CD4-positive, alpha-beta T cell treated with Interleukin-6 at 100 ng/mL for 8 hours (primary cell): ENCODE measurements around the gene LRRN1.
"Not testable (repeated sequence)": the region's sequence is repeated elsewhere in the genome, so short reads cannot be mapped to it uniquely, and the experiment has no call there.

Experiments used
- DNase-seq: peaks from one replicate; pipeline ENCODE4 v3.0.0-alpha.2; 2020; ENCODE audit warnings: mixed read lengths, low spot score

LRRN1 gene

DNA sequence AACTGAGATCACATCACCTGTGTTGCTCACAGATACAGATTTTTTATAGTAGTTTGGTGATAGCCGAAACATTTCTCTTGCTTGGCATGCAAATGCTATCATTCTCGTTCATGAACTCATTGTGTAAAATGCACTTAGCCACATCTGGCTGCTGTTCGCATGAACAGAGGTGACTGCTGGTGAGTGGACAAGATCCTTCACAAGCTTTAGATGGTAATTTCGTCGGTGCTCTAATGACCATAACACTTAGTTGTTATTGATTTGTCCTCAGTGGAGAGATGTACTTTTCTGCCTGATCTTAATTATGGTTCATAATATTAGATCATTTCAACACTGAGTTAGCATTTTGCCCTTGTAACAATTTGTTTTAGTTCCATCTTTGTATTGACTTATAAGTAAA is 13.8 kb downstream of the LRRN1 start:
- DNase-seq: no peak

DNA sequence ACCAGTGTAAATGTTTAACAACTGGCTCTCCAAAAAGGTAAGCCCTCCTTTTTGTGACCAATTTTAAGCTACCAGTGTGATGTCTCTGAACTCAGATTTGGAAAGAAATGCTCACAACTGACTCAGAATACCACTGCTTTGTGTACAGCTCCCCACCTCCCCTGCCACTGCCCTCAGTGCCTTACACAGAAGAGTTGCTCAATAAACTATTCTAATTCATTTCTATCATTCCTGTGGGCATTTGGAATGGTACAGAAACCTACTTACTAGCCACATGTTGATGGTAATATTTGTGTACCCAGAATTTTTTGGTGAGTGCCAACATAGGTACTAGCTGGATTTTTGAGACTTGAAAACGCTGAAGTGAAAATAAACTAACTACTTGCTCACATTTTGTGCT is 16.0 kb downstream of the LRRN1 start:
- no peak for DNase-seq

DNA sequence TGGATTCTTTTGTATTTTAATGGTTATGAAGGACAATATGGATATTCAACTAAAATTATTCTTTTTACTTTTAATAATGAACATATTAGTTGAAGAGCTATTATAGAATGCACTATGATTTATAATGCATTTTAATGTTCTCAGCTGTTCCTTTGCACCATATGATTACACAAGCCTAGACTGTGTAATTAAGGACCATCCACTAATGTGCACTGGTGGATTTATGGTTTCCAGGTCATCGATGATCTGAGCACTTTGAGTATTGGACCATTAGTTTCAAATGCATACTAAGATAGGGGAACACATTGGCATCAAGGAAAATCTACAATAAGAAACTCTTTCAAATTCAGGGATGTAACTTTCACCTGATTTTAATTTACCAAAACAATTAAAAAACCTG is 16.8 kb downstream of the LRRN1 start:
- no peak for DNase-seq

DNA sequence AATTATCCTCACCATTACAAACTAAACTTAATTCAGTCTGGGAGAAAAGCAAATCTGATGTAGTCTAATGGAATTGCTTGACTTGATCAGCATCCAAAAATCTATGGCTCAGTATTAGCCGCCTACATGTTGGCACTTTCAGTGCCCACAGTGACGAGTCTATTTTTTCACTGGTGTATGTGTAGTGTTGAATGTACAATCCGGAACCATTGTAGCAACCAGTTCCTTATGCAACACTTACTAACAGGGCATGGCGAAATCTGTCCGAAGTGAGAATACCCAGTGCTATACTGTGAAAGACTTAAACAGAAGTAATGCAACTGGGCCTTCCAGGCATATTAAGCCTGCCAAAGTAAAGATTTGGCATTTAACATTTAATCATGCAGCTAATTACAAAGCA is 18.6 kb downstream of the LRRN1 start:
- DNase-seq: no peak

DNA sequence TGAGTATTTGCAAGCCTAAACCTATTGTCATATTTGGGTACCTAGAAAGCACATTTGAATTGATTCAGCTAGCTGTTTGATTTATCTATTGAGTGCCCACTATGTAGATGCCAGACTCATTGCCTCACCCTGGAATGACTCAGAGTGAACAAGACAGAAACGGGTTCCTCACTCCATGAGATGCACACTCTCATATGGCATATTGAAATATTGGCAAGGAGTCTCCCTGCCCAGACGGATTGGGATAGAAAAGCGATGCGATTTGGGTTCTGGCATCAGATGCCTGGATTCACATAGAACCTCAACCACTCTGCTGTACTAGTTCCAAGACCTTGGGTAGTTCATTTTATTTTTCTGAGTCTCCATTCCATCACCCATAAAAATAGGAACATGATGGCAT is 22.5 kb downstream of the LRRN1 start:
- no peak for DNase-seq

DNA sequence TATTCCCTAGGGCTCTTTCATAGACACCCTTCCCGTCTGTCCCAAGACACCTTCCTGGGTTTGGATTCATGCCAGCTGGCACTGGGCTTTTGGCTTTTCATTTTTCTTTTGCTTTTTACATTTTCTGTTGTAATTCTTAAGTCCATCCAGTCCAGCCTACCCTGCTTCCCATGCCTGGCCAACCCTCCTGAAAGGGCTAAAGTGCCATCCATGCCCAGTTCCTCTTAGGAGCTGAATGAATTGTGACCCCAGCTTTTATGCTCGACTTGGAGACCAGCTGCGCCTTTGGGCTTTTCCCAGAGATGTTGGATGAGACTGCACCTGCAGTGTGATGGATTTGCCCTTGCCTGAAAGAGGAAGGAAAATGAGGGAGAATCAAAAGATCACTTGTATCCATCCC is 25.8 kb downstream of the LRRN1 start:
- no peak for DNase-seq

DNA sequence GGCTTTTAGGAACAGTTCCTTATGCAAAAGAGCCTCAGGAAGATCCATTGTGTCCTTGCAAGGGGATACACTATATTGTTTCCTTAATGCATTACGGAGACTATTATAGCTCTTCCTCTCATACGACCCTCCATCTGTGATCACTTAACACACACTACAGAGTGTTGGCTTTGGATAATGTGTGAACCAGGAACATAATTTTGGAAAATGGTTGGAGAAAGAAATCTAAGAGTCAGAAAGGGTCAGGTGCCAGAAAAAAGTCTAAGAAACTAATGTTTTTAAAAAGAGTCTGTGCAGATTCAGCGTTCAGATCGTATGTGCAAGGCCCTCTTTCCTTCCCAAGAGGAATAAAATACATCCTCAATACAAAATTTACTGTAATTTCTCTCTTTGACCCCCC is 27.3 kb downstream of the LRRN1 start:
- DNase-seq: no peak

DNA sequence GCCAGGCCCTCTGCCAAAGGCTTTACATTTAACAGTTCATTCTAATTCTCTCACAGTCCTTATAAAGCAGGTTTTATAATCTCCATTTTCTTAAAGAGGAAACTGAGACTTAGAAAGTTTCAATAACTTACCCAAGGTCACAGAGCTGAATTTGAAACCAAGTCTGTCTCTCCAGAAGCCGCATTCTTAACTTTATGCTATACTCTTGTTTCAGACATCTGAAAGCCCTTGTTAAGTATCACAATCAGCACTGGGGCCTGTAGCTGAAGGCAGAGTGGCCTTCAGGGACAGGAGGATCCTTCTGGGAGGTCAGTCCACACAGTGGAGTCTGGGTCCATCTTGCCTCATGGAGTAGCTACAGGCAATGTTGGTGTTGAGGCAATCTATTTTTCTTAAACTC is 27.9 kb downstream of the LRRN1 start:
- DNase-seq: no peak

DNA sequence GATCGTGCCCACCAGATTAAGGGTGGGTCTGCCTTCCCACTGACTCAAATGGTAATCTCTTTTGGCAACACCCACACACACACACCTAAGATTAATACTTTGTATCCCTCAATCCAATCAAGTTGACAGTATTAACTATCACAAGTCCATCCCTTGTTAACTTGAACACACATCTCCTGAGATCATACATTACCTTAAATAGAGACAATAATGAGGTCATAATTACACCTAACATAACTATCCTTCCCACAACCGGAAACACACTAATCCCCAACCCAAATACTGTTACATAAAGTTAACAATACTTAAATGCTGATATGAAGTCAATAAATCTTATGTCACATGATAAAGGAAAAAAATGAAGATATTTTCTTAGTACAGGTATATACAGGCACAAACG is 29.2 kb downstream of the LRRN1 start:
- DNase-seq: not testable (repeated sequence)

DNA sequence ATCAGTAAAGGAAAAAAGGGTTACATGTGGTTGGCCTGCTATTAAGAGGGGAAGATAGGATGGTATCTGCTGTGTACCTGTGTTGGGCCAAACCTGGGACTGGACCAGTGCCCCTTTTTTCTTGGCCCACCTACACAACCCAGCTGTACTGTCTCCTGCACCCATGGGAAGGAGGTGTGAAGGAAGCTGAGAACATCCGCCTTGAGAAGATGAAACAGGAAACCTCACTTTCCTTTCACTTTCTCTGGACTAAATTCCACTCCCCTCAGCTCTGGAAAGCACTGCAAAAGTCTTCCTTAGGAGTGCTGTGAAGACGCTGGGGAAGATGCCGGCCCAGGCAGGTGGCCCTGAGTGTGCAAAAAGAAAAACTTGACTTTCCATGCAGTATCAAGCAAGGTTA is 37.6 kb downstream of the LRRN1 start:
- DNase-seq: no peak

DNA sequence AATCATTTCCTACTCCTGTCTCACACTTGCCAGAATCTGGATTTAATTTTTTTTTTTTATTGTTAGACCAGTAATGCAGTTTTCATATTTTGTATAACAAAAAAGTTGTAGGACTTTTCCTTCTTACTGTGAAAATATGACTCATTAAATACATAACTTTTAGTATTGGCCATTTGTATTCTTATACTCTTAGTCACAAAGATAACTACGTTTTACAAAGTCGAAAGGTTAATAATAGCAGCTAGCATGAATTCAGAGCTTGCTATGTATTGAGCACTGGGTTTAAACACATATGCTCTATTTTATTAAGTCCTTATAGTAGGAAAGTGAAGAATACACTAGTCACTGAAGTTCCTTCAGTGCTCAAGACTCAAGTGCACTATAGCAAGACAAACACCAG is 43.1 kb downstream of the LRRN1 start:
- DNase-seq: no peak

DNA sequence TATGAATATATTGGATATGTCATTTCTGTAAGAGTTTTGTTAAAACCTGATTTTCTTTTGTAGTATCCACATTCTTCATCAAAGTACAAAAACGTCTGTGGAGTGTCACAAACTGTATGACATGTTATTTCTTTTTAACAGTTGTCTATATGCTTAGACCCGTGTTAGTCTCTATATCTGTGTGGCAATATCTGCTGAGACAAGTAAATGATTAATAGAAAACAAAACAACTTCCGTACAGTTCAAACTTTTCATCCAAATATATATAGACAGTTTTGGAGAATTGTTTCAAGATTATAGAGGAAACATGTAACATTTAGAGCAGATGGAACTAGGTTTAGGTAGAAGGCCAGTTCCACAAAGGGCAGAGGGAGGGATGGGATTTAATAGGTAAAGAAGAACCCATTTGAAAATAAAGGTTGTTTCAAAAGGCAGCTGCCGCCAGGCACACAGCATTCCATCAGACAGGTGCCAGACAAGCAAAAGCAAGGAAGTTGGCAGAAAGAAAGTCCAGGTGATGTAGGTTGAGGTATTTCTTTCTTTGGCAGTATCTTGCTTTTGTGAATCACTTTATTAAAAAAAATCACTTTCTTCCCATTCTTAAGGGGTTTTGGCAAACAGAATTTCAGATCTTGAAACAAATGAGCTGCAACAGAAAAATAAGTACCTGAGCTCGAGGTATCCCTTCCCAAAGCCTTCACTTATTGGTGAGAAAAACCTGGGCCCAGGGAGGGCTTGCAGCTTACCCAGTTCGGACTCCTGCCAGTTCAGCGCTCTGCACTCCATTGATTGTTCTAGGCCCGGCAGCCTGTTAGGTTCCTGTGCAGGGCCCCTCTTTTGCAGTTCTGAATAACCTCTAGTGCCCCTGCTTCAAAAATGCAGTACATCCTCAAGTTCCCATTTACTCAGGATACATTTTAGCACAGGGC is 49.0 kb downstream of the LRRN1 start:
- DNase-seq: no peak

DNA sequence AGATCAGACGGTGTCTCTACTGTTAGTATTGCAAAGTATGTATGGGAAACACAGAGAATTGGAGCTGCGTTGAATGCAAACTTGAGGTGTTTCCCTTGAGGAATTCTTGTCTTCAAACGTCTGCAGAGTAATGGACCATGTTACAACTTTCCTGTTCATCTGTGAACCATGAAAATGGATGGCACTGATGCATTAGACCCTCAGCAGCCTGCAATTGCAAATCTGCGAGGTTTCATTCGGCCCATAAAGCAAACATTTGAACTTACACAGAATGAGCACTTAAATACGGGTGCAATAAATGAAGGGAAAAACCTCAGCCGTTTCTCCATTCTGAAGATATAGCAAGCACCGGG is 49.7 kb downstream of the LRRN1 start:
- no peak for DNase-seq

DNA sequence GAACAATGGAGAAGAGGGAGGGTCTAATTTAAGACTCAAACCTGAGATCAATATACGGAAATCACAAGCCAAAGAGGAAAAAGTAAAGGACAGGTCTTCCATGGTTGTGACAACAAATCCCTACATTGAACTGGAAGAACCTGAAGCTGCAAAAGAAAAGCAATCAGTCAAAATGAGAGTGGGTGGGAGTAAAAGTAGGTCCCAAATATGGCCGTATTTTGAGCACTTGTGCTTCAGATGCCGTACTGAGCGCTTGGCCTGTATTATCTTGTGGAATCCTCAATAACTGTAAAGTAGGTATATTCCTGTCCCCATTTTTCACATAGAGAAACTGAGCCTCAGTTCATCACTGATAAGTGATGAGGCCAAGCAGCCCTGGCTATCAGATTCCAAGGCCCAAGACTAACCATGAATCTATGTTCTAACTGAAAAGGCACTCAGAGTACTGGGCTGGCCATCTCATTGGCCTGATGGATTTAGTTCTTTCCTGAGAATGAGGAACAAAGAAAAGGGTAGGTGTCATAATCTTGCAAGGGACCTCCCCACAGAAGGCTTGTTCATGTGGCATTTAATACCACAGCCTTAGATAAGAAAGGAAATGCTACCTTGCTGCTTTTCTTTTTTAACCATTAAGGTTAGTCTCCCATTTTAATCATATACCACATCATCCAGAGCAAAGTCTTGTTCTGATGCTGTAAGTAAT is 52.5 kb downstream of the LRRN1 start:
- DNase-seq: no peak

DNA sequence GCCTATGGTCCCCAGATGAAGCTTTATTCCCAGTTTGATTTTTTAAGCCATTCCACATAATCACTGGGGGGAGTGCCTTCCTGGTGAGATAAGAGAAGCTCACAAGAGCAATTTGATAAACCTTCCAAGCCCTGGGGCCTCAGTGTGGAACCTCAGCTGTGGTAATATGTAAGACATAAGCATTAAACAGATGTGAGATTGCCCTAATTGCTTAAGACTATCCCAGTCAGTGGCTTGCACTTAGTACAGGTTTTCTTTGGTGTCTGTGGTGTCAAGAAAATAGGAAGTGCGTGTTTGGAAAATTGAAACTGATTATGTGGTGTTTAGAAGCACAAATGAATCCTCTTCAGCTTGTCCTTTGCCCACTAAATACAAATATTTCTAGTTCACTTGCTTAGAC is 54.3 kb downstream of the LRRN1 start:
- no peak for DNase-seq

DNA sequence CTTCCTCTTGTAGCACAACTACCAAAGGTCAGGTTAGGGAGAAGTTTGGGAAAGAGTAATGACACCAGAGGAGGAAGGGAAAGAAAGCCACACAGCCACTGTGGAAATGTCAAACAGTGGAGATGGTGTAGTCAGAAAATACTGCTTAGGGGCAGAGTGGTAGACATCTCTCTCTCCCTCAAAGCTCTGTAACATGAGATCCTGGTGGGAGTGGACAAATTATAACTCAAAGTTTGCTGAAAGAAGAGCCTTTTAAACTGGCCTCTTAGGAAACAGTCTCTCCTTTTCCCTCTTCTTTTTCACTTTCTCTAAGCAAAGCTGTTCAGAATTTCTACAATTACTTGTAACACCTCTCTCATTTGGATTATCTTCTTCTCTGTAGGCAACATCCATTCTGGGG is 55.8 kb downstream of the LRRN1 start:
- DNase-seq: no peak

DNA sequence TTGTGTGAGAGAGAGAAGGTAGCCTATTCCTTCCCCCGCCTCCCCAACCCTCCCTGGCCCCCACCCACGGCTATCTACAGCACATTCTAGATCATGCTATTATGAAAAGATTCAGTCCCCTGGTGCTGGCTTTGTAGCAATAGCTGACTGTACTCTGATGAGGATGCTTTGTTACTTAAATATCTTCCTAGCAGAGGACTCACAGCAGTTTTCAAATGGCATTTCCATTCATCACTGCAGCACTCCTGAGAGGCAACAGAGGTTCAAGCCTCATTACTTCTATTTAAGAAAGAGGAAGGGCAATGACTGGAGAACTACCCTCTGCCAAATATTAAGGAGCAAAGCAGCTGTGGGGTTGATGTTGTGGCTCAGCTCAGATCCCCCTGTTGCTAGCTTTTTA is 61.0 kb downstream of the LRRN1 start:
- DNase-seq: no peak

DNA sequence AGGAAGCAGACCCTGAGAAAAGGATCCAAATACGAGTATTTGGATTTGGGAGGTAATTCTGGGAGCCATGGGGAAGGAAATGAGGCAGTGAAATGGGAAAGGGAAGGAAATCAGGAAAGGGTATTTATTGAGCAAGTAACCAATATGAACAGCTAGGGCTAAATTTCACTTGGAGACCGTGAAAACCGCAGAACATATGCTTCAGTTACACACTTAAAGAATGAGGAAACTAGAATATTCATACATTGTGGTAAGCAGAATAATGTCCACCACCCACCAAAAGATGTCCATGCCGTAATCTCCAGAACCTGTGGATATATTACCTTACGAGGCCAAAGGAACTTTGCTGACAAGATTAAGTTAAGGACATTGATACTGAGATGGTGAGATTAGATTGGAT is 63.3 kb downstream of the LRRN1 start:
- no peak for DNase-seq

DNA sequence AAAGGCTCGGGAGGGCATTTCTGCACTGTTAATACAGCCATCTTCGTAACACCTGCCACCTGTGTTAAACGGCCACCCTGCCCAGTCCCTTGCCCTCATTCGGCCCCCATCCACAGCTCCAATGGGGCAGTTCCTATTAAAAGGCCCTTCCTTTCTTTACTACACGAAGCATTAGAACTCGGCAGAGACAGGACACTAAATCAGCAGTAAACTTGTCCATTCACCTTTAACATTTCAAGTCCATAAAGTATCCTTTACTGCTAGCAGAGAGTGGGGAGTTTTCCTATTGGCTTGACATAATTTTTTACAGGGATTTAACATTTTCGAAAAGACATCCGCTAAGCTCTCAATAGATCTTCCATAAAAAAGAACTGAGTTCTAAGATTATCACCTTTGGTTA is 76.3 kb downstream of the LRRN1 start:
- no peak for DNase-seq

DNA sequence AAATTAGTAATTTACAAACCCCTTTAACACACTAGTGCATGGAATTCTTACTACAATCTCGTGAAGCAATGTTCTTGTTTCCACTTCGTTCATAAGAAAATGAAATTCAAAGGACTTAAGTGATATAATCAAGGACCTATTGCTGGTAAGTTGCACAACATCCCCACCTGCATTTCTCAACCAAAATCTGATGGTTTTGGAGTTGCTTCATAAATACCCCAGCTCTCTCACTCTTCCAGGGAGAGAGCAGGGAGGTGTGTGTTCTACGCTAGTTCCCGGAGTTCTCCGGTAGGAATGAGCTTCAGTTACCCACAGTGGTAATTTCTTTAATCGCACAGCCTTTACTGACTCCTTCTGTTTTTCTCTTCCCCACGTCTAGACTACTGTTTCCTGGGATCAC is 81.8 kb downstream of the LRRN1 start:
- DNase-seq: no peak

DNA sequence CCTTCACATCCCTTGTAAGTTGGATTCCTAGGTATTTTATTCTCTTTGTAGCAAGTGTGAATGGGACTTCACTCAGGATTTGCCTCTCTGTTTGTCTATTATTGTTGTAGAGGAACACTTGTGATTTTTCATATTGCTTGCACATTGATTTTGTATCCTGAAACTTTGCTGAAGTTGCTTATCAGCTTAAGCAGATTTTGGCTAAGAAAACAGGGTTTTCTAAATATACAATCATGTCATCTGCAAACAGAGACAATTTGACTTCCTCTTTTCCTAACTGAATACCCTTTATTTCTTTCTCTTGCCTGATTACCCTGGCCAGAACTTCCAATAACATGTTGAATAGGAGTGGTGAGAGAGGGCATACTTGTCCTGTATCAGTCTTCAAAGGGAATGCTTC is 88.1 kb downstream of the LRRN1 start:
- DNase-seq: not testable (repeated sequence)

DNA sequence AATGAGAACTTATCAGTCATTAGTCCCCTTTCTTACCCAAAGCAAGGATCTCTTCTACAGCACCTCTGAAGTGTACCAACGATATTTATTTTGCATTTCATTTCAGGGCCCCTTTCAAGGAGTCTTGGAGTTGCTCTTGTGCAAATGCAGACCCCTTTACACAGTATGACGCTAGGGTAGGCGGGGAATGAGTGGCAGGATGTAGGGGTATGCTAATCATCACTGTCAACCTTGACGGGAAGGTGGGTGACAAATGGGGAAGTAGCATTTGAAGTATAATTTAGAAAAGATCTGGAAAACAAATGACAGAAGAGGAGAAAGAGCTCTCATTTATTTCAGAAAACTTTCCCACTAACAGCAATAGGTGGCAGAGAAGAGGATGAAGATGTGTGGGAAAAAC is 94.4 kb downstream of the LRRN1 start:
- no peak for DNase-seq
